ENCODE measurements around the gene PTPRU.
"Not testable (repeated sequence)": the region's sequence is repeated elsewhere in the genome, so short reads cannot be mapped to it uniquely, and the experiment has no call there.

Gene PTPRU

DNA sequence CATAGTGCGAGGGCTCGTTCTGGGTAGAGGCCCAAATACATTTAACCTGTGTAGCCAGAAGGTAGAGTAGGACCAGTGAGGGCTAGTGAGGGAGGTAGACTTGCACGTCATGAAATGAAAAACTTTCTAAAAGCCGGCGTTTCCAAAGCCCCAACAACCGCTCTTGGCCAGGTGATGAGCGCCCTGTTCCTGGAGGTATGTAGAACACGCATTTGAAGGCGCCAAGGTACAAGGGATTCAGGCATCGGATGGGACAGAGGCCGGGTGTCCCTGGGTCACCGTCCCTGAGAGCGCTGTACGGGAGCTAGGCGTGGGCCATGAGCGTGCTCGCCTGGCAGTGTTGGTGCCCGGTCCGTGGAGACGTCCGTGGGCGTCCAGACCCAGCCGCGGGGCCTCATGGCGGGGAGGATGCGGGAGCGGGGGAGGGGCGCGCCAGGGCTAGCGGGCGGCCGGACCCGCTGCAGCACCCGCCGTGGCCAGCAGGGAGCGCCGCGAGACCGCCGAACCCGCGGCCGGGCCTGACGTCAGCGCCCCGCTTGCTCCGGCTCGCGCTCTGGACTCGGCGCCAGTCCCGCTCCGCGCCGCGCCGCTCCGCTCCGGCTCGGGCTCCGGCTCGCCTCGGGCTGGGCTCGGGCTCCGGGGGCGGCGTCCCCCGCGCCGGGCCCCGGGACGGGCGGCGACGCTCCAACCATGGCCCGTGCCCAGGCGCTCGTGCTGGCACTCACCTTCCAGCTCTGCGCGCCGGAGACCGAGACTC lies at the start of gene PTPRU:
PTPRU (plus strand) TSS at position 568 of the 757 bp plus-strand sequence; CDS start at position 691, 123 bp downstream.
- DNase-seq = peak; percentile 36

GRCh38 chr1:29186707-29187106 lies 49.6 kb upstream of the PTPRU start:
- DNase-seq = no peak

DNA sequence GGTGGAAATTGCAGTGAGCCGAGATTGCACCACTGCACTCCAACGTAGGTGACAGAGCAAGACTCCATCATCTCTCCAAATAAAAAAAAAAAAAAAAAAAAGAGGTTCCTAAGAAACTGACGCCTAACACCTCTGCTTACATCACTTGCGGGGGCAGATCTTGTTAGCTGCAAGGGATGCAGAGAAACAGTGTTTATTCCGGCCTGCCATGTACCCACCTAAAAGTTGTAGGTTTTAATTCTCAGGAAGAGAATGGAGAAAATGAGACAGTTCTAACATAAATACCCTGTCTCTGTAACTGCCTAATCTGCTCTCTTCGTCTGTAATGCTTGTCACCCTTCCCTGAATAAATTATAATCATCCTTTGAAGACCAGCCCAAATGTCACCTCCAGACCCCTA lies 45.6 kb upstream of the PTPRU start:
- no peak for DNase-seq

- no peak for DNase-seq
Observed at GRCh38 chr1:29193879-29194455, 42.4 kb upstream of the PTPRU start.

DNA sequence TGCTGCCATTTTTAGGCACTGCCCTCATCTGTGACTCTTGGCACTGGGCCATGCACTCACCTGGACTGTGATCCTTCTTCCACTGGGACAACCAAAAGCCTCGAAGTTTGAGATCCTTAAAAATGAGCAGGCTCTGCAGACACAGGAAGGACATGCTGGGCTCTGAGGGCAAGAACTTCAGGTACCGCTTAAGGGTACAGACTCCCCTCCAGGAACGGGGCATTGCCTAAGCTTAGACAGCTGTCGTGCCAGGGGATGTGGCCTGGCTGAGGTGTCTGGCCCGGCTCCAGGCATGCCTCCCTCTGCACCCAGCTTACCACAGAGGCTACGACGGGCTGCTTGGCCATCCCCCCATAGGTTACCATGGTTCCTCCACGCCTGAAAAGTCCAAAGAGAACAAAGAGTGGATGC lies 40.4 kb upstream of the PTPRU start:
- DNase-seq = no peak

DNA sequence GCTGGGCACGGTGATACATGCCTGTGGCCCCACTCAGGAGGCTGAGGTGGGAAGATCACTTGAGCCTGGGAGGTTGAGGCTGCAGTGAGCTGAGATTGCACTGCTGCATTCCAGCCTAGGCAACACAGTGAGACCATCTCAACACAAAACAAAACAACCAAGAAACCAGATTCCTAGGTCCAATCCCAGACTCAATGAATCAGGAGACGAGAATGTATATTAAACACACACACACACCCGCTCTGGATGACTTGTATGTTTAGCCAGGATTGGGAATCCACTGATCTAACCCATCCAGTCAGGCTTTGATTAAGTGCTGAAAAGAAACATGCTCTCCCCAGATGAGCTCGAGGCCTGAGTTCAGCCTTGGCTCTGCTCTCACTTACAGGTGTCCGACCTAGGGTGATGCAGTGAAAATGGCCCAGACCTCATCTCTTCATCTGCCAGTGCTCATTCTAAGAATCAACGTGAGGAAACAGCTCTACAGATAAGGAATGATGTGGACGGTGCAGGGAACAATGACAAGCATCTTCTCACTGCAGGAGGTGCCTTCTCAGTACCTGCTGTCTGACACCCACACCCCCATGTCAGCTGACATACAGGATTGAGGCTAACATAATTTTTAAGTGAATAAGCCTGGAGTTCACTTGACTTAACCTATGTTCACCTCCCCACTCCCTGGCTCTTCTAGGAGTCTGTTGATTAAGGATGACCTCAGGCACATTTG lies 39.3 kb upstream of the PTPRU start:
- DNase-seq = no peak

- DNase-seq = peak; percentile 11
Observed at GRCh38 chr1:29197590-29197924, 38.8 kb upstream of the PTPRU start.

GRCh38 chr1:29197993-29198392 lies 38.3 kb upstream of the PTPRU start:
- DNase-seq = no peak

DNA sequence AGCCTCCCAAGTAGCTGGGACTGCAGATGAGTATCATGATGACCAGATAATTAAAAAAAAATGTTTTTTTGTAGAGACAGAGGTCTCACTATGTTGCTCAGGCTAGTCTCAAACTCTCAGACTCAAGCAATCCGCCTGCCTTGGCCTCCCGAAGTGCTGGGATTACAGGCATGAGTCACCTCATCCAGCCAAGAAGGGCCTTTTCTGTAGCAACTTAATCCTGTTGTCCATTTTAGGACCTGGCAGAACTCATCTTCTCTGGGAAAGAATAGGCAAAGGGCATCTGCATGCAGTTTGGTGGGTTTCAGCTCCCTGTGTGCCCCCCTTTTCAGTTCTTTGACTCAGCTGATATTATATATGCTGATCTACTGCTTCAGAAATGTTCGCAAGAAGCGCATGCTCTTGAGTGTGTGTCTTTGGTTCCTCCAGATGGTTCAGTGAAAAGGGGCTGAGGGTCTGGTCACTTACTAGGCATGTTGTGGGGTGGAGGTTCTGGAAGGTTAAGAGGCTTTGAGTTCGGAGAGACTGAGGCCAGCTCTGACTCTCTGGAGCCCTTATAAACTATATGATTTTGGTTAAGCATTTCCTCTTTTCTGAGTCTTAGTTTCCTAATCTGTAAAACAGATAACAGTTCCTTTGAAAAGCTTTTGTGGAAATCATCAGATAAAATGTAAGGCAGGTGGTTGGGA lies 35.3 kb upstream of the PTPRU start:
- no peak for DNase-seq

GRCh38 chr1:29201595-29202051 lies 34.7 kb upstream of the PTPRU start:
- peak; percentile 44 for DNase-seq

GRCh38 chr1:29202053-29202452 lies 34.3 kb upstream of the PTPRU start:
- DNase-seq = peak; percentile 83

GRCh38 chr1:29202584-29203340 lies 33.6 kb upstream of the PTPRU start:
- peak; percentile 93 for DNase-seq

DNA sequence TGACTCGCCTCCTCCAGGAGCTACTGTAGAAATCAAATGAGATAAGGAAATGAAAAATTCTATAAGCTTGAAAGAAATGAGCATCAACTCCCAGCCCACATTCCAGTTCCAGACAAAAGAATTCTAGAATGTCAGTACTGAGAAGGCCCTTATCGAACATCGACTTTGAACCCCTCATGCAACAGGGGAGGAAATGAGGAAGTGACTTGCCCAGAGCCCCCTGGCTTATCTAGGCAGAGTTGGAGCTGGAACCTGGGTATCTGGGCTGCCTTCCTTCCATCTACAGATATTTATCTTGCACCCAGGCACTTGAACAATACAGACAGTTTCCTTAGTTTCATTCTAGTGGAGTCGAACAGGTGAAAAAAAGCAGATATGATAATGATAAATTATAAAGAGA lies 27.9 kb upstream of the PTPRU start:
- DNase-seq = no peak

- DNase-seq = no peak
Observed at GRCh38 chr1:29209173-29209572, 27.1 kb upstream of the PTPRU start.

DNA sequence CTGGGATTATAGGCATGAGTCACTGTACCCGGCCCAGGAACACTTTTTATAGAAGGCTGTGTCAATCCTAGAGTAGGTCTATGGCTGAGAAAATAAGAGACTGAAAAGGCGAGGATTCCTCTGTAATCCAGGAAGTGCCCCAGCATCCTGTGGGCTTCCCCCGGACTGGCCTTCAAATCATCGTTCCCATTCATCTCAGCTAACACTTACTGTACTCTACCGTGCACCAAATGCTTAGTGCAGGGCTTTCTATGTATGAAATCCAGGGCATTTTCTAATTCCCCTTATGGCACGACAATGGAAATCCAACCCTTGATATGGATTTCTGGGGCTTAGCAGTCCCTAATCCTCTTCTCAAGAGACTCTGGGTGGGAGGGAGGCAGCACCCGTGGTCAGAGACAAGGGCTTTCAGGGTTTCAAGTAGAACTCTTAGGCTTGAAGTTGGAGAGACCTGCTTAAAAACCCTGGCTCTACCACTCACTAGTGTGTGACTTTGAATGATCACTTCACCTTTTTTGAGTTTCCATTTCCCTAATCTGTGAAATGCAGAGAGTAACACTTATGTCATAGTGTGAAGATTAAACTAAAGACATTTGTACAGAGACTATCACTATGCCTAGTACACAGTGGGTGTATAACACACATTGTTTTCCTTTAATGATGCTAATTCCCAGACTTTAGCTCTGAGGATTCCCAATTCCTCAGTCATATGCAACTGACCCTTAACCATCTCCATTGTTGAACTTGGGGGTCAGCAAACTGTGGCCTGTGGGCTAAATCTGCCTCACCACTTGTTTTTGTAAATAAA lies 25.8 kb upstream of the PTPRU start:
- peak; percentile 33 for DNase-seq

GRCh38 chr1:29211086-29212030 lies 25.0 kb upstream of the PTPRU start:
- DNase-seq = no peak

DNA sequence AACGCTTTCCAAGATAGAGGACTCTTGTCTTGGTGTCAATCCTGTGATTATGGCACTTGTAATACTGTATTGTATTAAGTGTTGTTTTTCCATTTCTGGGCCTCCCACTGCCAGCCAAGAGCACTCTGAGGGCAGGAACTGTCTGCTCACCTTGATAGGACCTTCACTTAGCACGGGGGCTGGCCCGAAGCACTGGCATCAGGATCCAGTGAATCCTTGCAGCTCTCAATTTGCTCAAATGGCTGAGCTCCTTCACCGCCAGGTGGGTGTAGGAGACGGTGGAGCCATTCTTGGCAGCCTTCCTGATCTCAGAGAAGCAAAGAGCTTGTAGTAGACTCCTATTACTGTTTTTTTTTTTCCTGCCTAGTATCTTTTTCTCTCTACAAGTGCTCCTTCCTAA lies 23.3 kb upstream of the PTPRU start:
- no peak for DNase-seq

DNA sequence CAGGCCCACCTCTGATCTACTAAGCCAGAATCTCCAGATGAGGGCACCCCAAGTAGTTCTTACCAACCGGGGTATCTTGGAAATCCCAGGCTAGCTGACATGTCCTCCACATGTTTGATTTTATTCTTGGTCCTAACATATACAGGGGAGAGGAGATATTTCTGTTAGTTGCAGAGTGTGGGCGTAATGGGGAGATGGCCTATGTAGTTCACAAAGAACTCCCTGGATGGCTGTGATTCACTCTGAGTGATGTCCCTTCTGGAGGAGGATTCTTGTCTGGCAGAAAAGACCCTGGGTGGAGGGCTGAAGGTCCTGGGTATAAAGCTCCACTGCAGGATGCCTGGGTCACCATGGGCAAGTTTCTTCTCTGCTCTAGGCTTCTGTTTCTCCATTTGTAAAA lies 18.7 kb upstream of the PTPRU start:
- no peak for DNase-seq

DNA sequence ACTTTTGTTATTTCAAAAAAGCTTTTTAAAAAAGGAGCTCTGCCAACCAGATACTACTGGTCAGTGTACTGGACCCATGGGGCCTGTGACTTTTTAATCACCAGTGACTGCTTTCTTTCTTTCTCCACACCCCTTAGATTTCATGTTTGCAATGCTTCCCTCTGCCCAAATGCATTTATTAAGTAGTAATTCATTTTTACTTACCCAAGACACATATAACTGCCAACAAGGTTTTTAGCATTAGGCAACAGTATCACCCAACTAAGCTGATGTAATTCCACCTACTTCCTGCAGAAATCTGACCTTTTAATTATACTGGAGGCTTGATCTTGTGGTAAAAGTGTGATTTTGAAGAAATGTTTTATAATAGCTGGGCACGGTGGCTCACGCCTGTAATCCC lies 18.1 kb upstream of the PTPRU start:
- peak; percentile 12 for DNase-seq

GRCh38 chr1:29221296-29221695 lies 15.0 kb upstream of the PTPRU start:
- DNase-seq = no peak

GRCh38 chr1:29222260-29222659 lies 14.1 kb upstream of the PTPRU start:
- DNase-seq = not testable (repeated sequence)

Data from MV-4-11 (cell line).